ENCODE measurements around the gene MBP.
"Not testable (repeated sequence)": the region's sequence is repeated elsewhere in the genome, so short reads cannot be mapped to it uniquely, and the experiment has no call there.

MBP gene

DNA sequence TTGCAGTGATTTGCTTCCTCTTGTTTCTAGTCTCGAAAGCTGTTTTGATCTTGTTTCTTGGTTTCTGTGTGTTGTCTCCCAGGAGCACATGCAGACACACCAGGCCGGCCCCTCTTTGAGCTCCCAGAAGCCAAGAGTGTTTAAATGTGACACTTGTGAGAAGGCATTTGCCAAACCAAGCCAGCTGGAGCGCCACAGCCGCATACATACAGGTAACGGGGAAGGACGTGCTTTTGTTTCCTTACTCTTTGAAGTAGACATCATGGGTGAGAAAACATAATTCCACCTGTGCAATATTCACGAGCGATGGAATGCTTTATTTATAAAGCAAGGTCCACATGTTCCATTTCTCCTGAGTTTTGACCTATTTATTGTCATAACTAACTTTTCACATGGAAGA, 173.0 kb downstream of the MBP start:
- DNase-seq = no peak

DNA sequence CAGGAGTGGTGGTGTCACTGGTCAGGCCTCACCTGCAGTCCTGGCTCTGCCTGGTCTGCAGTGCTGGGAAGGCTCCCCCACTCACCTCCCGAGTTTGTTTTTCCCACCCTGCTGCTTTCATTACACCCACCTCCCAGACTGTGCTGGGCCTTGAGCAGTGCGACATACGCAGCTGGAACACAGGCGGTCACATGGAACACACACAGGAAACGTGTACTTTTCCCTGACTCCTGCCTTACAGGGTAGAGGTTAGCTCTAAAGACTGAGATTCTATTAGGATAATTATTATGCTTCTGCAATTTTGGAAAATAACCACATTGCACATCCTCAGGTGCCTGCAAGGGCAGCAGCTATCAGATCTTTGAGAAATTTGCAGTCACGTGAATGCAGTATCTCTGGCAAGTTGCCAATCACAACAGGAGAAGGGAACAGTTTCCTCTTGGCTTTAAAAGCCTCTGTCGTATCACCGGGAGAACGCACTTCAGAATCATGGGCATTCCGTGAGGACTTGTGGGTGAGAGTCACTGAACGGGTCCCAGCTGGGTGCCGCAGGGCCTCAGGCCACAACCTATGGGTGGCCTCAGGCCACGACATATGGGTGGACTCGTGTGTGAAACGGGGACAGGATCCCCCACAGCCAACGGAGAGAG, 173.8 kb downstream of the MBP start:
- DNase-seq = no peak

DNA sequence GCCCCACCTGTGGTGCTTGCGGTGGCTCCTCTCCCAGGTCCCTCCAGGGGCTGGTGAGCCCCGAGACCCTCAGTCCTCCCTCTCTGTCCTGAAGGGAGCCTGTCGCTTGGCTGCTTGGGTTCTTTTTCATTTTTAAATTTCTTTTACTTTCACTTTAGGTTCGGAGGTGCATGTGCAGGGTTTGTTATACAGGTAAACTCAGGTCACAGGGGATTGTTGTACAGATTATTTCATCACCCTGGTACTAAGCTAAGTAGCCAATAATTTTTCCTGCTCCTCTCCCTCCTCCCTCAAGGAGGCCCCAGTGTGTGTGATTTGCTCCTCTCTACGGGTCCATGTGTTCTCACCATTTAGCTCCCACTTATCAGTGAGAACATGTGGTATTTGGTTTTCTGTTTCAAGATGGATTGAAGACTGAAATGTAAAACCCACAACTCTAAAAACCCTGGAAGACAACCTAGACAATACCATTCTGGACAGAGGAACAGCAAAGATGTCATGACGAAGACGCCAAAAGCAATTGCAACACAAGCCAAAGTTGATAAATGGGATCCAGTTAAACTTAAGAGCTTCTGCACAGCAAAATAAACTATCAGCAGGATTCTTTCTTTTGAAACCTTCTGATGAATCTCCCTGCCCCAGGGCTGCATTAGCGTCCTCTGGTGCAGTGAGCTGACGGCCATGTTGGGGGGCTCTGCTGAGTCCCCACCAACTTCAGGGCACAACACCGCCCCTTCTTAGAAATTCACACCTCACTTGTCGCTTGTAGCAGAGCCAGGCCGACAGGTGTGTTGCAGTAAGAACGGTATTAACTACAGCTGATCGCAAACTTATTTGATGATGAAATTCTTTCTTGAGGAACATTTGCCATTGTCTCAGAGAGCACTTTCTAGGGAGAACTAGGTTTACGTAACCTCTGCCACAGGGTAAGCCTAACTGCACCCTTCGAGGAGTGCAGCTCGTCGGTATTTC, 174.9 kb downstream of the MBP start:
- no peak for DNase-seq

DNA sequence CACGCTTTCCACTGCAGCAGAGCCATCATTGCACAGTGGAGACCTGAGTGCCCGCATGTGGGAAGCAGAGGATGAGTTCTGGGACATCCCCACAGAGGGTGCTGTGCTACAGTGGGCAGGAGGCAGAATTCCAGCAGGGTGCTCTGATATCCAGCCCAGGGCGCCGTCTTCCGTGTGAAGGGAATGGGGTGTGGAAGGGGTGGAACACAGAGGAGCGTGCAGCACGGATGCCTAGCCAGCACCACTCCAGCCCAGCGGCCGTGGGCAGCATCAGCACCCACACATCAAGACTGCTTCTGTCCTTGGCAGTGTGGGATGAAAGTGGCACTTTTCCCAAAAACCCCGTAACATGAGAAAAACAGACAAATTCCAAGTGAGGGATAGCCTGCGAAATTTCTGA, 175.9 kb downstream of the MBP start:
- DNase-seq = no peak

DNA sequence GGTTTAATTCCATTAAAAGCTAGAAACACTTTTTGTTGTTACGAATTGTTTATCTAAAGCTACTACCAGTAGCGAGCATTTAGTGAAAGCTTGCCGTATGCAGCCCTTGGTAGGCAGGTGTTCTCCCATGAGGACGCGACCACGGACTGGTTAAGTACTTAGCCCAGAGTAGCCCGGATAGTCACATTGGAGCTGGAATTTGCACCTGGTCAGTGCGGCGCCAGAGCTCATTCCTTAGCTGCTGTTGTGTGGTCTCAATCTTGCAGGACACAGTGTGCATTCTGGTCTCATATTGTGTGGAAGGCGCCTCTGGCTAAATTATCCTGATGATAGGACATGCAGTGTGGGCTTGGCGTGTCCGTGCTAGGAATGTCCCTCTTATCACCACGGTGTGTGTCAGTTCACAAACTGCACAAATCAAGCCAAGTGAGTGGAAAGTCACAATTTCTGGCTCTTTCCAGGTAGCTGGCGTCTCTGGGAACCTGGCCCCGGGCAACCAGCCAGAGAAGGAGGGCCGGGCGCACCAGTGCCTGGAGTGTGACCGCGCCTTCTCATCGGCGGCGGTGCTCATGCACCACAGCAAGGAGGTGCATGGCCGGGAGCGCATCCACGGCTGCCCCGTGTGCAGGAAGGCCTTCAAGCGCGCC, 176.9 kb downstream of the MBP start:
- DNase-seq = no peak

DNA sequence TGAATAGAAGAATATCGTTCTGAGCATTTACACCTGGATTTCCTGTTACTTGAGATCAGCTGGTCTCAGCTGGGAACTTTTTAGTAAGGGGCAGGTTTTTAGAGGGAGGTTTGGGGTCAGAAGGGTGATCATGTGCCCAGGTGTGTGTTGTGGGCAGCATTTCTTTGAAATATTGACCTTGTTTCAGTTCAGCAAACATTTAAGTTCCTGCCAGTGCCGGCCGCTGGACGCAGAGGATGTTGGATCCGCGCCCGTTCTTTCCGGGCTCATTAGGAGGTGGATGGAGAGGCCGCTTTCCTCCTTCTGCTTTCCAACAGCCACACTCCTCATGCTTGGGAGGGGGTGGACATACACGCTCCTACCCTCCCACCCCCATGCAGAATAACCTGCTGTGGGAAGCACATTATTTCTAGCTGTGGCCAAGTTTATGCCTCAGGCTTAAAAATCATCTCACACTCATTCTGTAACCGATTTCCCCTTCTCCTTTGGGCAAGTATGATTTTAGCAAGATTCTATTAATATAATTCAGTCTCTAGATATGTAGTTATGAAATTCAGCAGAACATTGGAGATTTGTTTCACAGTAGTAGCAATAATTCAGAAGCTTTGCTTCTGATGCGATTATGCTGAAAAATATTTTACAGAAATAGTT, 178.9 kb downstream of the MBP start:
- no peak for DNase-seq

DNA sequence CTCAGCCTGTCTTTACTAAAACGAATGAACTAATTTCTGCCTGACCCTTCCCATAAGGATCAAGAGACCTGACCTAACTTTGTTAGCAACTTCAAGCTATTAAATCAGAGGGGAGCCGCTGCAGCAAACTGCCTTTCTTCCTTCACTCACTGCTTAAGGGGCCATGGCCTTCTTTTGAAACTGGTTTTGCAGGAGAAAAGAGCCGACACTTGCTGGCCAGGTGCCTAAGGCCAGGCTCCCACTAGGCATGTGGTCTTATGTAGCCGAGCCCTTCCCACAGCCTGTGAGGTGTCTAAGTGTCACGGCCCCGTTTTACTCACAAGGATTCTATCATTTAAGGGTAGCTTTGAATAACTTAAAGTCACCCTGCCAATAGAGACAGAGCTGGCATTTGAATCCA, 179.4 kb downstream of the MBP start:
- DNase-seq = no peak

DNA sequence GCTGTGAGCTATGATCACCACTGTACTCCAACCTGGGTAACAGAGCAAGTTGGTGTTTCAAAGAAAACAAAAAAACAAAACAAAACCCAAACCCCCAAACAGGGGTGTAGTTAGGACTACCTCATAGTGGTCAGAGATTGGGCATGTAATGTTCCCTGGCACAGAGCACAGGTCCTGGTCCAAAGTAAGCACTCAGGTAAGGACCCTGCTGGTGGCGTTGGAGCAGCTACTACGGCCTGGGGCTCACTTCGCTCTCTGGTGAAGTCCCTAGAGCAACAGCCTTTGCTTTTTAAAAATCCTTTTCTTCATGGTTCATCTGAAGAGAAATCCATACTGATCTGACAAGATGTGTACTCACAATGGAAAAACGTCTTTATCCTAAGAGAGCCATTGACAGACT, 179.8 kb downstream of the MBP start:
- no peak for DNase-seq

DNA sequence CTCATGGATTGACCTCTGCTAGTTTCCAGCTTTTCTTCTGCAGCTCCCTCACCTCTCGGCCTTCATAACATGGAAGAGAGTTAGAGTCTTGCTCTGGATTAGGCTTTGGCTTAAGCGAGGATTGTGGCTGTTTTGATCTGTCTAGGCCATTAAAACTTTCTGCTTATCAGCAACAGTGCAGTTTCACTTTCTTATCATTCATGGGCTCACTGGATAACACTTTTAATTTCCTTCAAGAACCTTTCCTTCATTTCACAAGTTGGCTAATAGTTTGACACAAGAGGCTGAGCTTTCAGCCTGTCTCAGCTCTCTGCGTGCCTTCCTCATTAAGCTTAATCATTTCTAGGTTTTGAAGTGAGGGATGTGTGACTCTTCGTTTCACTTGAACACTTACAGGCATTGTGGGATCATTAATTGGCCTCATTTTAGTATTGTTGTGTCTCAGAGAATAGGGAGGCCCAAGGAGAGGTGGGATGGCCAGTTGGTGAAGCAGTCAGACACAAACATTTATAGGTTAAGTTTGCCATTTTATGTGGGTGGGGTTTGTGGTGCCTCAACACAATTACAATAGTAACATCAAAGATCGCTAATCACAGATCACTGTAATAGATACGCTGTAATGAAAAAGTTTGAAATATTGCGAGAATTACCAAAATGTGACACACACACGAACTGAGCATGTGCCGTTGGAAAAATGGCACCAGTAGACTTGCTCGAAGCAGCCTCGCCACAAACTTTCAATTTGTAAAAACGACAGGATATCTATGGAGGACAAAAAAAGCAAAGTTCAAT, 180.9 kb downstream of the MBP start:
- DNase-seq = no peak

DNA sequence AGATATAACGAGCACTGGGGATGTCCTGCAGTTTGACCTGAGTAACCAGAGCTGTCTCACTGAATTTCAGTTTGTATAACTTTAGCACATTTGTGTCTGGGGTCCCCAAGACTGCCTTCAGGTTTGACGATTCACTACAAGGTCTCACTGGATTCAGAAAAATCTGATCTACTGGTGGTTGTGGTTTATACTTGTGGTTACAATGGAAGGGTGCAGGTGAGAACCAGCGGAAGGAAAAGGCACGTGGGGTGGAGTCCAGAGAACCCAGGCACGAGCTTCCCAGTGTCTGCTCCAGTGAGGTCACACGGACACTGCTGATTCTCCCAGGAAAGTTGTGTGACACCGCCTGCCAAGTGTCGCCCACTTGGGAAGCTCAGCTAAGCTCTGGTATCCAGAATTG, 184.2 kb downstream of the MBP start:
- no peak for DNase-seq

DNA sequence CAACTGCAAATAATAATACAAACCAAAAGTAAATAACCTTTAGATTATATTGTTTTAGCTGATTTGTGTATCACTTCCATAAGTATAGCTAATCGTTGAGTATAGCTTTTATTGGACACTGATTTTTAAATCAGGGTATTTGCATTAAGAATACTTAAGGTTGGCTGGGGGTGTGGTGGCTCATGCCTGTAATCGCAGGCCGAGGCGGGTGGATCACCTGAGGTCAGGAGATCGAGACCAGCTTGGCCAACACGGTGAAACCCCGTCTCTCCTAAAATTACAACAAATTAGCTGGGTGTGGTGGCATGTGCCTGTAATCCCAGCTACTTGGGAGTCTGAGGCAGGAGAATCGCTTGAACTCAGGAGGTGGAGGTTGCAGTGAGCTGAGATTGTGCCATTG, 188.2 kb downstream of the MBP start:
- not testable (repeated sequence) for DNase-seq

DNA sequence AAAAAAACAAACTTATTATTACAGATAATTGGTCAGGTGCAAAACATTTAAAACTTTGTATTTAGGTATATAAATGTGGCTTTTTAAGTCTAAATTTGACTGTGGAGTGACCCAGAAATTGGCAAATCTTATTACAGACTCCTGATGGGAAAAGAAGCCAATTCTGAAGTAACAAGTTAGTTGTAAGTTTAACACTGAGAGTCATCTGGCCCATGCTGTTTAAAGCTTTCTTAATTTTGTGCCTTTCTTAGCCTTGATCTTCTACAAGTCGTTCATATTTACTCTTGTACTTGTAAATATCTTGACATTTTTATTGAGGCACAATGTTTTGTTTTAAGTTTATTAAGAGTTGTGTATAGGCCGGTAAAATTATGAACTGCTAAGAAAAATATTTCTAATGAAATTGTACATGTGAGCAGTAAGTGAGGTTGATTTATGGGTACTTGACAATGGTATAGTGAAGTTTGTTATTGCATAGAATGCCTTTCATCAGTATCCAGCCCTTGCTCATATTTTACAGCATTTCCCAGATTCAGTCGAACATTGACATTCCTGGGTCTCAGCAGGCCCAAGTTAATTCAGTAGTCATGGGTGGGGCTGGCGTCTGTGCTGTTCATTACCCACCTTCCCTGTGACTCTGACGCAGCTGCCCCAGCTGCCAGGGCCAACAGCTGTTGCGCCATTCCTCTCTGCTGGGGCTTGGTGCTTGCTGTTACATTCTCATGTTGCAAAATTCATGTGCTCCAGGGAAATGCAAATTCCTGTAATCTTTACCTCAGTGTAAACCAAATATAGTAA, 188.8 kb downstream of the MBP start:
- DNase-seq = no peak

DNA sequence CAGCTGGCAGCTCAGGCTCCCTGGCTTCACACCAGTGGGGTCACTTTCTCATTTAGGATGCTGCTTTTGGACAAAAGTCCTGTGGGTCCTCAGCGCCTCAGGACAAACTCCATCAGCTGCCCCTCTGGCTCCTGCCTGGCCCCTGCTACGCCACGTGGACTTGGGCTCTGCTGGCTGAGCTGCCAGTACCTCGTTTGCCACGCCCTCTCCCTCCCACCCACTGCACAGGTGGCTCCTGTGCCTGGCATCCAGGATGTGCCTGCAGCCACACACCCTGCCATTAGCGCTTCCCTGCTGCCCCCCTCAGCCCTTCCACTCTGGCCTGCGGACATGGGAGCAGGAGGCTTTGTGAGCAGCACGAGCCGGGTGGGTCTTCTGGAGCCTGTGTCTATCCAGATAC, 191.3 kb downstream of the MBP start:
- DNase-seq = no peak

DNA sequence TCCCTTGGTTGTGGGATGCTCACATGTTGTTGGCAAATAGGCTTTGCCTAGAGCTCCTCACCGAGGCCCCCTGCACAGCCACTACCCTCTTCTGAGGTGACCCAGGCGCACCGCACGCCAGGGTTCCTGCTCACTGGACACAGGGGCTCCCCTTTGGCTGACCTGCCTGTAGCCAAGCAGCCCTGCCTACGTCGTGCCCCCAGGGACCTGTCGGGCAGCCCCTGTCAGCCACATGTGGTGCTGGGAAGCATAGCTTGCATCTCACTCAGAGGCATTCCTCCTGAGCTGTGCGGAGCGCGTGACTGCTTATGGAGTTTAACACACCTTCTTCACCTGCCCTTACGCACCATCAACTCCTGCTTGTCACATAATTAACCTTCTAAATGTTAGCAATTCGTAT, 194.0 kb downstream of the MBP start:
- no peak for DNase-seq

DNA sequence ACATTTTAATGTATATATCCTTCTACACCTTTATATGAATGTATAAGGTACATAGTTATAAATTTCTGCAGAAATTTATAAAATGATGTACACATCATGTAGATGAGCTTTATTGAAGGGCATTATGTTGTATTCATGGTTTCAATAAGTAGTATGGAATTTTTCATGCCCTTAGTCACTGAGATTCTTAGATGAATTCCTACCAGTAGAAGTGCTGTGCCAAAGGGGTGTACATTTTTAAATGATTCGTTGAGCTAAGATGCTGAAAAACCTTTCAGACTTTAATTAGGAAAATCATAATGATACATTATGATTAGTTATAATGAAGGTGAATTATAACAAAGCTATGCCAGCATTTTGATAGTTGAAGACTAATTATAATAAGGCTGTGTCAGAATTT, 195.0 kb downstream of the MBP start:
- DNase-seq = no peak

DNA sequence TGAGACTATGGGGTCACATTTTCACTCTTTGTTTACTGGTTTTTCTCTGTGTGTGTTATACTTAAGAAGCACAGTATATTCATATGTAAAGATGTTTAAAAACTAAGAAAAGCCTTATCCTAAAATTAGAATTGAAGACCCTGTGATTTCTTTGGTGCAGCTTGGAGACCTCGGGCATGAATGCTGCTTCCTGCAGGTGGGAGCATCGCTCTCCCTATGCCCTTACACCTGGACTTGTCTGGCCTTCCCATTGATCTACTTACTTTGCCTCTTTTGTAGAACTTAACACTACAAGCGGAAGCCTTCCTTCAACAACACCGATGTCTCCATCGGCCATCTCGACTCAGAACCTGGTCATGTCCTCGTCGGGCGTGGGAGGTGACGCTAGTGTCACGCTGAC, 195.7 kb downstream of the MBP start:
- no peak for DNase-seq

DNA sequence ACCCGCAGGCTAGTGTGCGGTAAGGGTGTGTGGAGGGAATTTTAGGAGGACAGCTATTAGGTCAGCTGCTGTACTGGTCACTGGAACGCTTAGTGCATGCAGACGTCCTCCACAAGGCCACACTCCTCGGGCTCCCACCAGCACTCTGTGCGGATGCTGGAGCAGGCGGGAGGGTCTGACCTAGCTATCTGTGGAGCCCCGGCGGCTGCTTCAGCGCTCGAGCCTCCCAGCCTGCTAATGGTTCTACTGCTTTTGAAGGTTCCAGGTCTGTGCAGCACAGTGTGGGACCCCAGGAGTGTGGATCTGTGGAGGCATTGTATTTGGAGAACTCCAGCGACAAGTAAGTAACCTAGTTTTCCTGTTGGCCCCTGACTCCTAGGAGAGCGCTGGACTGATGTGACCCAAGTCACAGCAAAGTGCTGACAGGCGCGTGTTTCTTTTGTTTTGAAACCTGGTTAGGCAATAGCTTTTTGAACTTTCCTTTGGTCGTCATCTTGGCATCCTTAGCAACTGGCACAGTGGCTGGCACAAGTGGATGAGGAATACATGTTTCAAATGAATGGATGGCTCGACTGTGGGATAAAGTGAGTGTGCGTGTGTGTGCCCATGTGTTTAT, 196.8 kb downstream of the MBP start:
- DNase-seq = no peak

DNA sequence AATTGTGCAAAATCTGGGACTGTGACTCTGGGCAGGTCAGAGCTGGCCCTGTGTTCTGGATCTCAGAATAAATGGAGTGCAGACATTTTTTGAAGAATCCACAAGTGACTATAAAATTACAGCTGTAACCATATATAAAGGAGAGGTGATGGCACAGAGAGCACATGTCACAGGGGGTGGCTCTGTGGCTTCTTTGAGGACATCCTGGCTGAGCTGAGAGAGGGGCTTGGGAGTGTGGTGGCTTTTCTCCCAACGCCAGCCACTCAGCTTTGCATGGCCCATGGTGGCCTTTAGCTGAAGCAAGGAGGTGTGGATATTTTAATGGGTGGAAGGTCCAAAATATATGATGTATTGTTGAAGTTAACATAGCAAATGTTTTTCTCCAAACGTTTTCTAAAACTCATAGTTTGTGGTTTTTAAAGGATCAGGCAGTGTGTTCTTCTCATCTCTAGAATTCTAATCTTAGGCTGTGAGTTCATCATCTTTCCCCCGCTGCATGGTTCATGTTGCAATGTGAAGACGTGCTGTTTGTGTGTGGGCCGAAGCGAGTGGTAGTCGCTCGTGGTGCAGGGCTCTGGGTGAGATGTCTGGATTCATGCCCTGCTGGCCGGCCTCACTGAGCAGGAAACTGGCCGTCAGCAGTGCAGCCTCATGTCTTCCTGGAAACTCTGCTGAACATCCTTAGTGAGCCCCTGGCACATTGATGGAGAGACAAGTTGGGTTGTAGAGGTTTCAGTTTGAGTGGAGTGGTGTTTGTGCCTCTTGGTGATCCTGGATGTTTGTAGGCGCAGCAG, 200.4 kb downstream of the MBP start:
- no peak for DNase-seq

DNA sequence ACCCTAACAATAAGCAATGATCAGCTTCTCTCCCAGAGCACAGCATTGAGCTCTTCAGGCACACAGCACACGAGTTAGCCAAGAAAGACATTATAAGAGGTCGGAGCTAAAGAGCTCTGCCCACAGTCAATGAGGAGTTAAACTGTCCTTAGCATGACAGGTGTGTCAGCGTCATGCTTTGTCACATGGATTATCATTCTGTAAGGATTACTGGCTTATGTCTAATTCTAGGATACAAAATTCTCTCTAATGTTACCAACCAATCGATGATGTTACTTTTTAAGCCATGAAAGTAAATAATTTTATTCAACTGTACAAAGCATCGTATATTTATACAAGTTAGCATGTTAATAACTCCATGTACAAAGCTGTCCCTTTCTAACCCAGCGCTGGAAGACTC, 201.4 kb downstream of the MBP start:
- no peak for DNase-seq
